Measurements from ENCODE around the gene AQP5.

AQP5 gene

DNA sequence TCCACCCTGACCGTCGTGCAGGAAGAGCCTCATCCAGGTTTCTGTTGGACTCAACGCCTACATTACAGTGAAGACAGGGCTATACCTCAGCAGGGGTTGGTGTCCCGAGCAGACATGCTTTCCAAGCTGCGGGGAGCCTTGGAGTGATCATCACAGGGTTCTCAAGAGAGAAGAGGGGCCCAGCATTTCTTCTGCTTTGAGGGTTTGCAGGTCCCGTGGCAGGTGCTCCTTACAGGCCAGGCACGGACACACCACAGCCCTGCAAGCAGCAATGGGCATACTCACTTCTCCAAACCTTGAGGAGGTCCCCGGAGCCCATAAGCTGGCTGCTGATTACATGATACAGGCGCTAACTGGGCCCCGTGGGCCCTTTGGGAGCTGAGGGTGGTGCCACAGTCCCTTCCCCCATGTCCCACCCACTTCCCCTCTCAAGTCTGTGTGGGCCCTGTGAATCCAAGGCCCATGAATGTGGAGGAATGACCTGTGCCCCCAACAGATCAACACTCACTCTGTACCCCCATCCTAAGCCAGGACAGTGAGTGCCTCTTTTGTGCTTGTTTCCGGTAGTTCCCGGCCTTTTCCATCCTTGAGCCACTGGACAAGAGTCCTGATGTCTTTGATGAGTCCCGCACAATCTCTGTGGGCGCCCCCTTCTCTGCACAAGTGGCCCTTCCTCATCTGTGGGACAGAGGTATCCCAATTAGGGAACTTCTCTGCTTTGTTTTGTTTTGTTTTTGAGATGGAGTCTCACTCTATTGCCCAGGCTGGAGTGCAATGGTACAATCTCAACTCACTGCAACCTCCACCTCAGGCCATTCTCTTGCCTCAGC lies 10.0 kb upstream of the AQP5 start:
- no peak for DNase-seq

GRCh38 chr12:49952391-49953055 lies 9.1 kb upstream of the AQP5 start:
- DNase-seq: no peak

- DNase-seq: no peak
Measured at GRCh38 chr12:49953151-49953550, 8.5 kb upstream of the AQP5 start.

GRCh38 chr12:49953961-49954846 lies 7.5 kb upstream of the AQP5 start:
- no peak for DNase-seq

GRCh38 chr12:49954863-49955830 lies 6.5 kb upstream of the AQP5 start:
- DNase-seq: no peak

DNA sequence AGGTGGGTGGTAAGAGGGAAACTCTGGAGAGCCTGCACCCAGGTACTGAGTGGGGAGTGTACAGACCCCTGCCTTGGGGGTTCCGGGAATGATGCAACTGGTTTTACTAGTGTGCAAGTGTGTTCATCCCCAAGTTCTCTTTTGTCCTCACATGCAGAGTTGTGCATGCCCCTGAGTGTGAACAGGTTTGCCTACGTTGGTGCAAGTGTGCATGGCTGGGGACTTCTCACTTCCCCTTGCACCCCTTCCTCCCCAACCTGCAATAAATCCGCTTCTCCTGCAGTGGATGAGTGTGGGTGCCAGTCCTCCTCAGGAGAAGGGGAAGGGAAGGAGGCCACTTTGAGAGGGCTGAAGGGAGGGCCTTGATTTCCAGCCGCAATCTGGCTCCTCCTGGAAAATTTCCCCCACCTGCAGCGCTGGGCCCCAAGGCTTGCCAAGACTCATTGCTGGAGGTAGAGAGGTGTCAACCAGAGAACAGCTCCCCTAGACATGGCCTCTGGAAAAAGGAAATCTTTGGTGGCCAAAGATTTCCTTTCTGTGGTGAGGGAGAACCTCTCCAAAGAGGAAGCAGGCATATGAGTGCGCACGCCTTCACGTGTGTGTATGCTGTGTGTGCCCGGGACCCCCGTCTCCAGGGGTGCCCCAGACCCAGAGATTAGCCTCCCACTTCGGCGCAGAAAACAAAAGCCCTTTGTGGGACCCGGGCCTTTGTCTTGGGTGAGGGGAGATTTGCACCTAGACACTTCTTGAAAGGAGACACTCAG lies 5.6 kb upstream of the AQP5 start:
- no peak for DNase-seq

DNA sequence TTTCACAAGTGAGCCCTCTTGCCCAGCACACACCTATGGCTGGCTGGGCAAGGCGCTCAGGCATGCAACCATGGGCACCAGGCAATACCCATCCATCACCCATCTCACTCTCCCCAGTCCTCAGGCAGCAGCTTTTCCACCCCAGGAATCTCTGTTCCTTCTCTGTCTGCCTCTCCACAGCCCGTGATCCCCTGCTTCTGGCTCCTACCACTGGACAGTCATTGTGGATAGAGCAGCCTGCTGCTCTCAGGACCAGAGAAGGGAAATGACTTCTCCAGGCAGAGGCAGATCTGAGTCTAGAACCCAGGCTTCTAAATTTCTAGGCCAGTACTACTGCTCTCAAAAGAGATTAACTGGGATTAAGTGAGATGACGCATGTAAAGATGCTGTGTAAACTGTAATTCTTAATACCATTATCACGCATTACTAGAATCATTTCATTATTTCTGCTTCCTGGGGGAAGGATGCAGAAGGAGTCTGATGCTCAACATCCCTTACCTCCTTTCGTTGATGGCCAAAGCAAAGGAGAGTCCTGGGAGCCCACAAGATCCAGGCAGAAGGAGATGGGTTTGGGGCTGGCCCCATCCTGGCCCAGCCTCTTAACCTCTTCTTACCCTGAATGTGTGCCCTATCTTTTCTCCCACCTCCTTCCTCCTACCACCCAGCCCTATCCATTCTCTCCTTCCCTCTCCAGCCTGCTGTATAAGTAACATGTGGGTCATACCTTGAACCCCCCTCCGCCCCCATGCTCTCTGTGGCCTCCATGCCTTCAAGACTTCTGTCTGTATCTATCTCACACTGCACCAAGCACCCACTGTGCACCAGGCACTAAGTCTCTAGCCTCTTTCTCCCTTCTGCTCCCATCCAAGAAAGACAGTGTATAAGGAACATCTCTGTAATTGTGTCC lies 4.8 kb upstream of the AQP5 start:
- DNase-seq: no peak

DNA sequence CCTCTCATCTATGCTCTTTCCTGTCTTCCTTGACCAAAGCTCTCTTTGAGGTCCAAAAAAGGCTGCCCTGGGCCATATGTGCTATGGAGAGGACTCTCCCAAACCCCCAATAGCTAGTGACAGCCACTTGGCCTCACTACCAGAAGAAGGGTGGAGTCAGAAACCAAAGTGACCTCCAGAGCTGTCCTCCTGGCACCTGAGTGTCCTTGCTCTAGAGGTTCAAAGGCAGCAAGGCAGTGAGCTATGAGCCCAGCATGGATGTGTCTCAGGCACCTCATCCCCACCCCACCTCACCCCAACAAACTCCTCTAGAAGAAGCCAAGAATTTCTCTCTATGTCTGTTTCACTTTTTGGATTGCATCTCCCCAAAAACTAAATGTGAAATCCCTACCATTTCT lies 4.1 kb upstream of the AQP5 start:
- DNase-seq: no peak

GRCh38 chr12:49959685-49960473 lies 1.8 kb upstream of the AQP5 start:
- no peak for DNase-seq

DNA sequence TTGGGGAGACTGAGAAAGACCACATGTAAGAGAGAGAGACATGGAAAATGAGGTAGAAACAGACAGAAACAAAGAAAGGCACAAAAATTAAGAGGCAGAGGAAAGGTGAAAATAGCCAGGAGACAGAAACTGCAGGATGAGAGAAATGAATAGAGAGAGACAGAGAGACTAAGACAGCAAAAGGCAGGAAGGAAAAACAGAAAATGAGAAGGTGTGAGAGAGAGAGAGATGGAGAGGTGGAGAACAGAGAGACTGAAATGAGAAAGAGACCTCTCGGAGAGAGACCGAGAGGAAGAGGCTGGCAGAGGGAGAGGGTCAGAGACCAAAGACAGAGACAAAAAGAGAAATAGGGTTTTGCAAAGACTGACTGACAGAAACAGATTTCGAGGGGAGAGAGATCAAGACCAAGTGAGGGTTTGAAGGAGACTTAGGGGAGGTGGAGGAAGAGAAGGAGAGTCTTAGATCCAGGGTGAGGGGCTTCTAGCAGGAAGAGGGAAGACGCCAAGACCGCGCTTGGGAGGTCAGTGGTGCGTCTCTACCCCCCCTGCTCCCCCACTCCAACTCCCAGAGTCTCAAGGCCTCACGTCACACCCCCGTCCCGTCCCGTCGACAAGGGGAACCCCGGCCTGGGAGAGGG lies 1.1 kb upstream of the AQP5 start:
- DNase-seq: no peak

GRCh38 chr12:49961993-49962764 lies 507 bp downstream of the AQP5 start:
- DNase-seq: no peak

DNA sequence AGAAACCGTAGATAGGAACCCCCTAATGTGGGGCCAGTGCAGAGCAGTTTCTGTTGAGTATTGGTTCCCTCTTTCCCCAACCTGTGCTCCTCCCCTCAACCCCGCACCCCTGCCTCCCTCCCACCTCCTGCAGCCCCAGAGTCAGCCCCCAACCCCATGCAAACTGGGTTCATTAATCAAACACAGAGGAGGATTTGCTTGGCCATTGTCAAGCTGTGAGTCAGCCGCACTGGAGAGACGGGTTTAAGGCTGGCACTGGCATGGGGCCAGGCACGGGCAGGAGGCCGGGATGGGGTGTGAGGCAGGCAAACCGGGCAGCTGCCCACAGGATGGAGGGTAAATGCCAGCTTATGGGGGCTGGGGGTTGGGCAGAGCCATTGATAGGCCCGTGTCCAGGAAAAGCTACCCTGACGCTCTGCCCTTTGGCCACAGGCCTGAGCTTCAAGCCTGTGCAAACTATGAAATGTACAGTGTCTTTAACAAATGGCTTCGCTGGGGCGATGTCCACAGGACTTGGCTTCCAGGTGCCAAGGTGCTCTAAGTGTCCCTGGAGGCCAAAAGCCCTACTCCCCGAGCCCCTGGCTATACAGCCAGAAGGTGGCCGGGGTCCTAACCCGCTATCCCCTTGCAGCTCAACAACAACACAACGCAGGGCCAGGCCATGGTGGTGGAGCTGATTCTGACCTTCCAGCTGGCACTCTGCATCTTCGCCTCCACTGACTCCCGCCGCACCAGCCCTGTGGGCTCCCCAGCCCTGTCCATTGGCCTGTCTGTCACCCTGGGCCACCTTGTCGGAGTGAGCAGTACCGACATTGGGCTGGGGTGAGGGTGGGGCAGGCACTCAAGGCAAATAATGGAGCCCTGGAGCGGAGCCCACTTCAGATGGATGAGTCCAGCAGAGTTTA lies 1.4 kb downstream of the AQP5 start:
- DNase-seq: no peak

GRCh38 chr12:49963976-49964815 lies 2.5 kb downstream of the AQP5 start:
- DNase-seq: no peak

DNA sequence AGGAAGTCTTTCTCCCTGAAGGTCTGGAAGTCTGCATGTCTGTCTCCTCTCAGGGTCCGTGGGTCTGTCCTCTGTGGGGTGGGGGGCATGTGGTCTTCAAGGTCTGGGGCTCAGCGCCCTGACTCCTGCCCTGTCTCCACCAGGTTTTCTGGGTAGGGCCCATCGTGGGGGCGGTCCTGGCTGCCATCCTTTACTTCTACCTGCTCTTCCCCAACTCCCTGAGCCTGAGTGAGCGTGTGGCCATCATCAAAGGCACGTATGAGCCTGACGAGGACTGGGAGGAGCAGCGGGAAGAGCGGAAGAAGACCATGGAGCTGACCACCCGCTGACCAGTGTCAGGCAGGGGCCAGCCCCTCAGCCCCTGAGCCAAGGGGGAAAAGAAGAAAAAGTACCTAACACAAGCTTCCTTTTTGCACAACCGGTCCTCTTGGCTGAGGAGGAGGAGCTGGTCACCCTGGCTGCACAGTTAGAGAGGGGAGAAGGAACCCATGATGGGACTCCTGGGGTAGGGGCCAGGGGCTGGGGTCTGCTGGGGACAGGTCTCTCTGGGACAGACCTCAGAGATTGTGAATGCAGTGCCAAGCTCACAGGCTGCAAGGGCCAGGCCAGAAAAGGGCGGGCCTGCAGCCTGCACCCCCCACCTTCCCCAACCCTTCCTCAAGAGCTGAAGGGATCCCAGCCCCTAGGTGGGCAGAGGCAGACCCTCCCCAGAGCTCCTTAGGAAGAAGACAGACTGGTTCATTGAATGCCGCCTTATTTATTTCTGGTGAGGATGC lies 3.4 kb downstream of the AQP5 start:
- DNase-seq: no peak

GRCh38 chr12:49965836-49966235 lies 4.2 kb downstream of the AQP5 start:
- DNase-seq: no peak
